ENCODE results near the gene RNF150.

DNA sequence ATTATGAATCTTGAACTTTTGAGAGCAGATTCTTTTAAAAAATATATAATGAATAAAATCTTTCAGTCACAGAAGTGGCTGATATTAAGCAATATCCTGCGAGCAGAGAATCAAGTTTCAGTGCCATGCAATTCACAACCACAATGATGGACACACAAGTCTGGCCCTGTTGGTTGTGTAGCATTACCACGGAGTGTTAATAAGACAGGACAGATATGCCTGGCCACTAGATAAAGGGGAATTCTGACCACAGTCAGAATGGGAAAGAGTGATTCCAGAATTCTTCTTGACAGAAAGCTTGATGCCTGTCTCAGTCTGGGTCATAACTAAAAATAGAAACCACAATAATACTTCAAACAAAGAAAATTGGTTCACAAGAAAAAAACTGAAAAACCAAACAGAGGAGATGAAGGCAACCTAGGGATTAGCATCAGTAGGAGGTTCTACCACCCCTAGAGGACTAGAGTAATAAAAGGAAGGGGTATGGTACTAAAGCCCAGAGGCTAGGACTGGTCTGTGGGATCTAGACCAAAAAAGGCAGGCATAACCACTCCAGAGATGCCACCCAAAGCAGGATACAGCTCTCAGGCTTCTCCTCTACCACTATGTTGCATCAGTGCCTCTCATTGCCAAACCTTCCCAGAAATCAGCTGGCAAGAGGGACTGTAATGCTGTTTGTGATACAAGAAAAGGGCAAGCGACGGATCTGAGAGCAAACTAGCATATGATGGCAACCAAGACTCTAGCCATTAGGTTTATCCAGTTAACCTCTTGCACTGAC lies 59.0 kb downstream of the RNF150 start:
- TF ChIP-seq CTCF (IDR thresholded peaks at IDR 0.05) (no peak), POLR2A (IDR thresholded peaks at IDR 0.05) (no peak)
